IMR-90 (cell line): Measurements from ENCODE around the gene MPP2. TPM values are rescaled to one million over a fixed set of nuclear protein-coding genes. Genes with fewer than 3 reads are reported as not detected.

Experiments used
- ATAC-seq: fragments of 200-7000 bp; cut with Tn5 transposase; 2 replicates; pipeline ENCODE4 v1.9.1; 2020; ENCODE audit warnings: low read depth, mild to moderate bottlenecking, moderate library complexity
- BruUV-seq: library from RNA; stranded (reverse); fragments of 400-500 nt; replicated peaks from 2 replicates; lab custom pipeline; 2021; lab: Mats Ljungman, UMichigan
- CTCF ChIA-PET: fragments of 300-600 bp; formaldehyde crosslinking; extraction: SDS; loops from one replicate; lab custom pipeline; 2021; ENCODE audit warnings: antibody characterized with exemption; lab: Yijun Ruan, JAX
- POLR2A ChIA-PET: fragments of 300-600 bp; sonication (Branson Sonifier 250); formaldehyde crosslinking; loops from one replicate; lab custom pipeline; 2022; ENCODE audit warnings: antibody characterized with exemption; ENCODE audit not compliant: unreplicated experiment; lab: Charles Lee
- DNase-seq: peaks from one replicate; pipeline ENCODE4 v3.0.0; 2013
- H2AFZ ChIP-seq: replicated peaks from 2 replicates; pipeline ENCODE3; 2013; ENCODE audit warnings: low read length, mild to moderate bottlenecking; ENCODE audit not compliant: poor library complexity
- H2AK5ac ChIP-seq: 2 replicates; pipeline ENCODE4 v1.6.1; 2013; ENCODE audit warnings: low read depth, low read length, inconsistent platforms
- H2AK9ac ChIP-seq: replicated peaks from 2 replicates; pipeline ENCODE3; 2013; ENCODE audit warnings: mild to moderate bottlenecking, low read depth, low read length, moderate library complexity; ENCODE audit not compliant: poor library complexity
- H2BK120ac ChIP-seq: 2 replicates; pipeline ENCODE4 v1.6.1; 2013; ENCODE audit warnings: low read depth, low read length, inconsistent platforms
- H2BK15ac ChIP-seq: 3 replicates; pipeline ENCODE4 v1.6.1; 2013; ENCODE audit warnings: low read depth, low read length, inconsistent platforms
- H2BK20ac ChIP-seq: 2 replicates; pipeline ENCODE4 v1.6.1; 2013; ENCODE audit warnings: low read depth, mild to moderate bottlenecking, inconsistent platforms, low read length, moderate library complexity
- H2BK5ac ChIP-seq: 2 replicates; pipeline ENCODE4 v1.6.1; 2013; ENCODE audit warnings: mild to moderate bottlenecking, low read depth, low read length, inconsistent platforms; ENCODE audit not compliant: poor library complexity, severe bottlenecking
- H3K14ac ChIP-seq: replicated peaks from 2 replicates; pipeline ENCODE4 v1.6.1; 2013; ENCODE audit warnings: low read depth, low read length, inconsistent platforms
- H3K18ac ChIP-seq: 2 replicates; pipeline ENCODE4 v1.6.1; 2013; ENCODE audit warnings: low read depth, low read length, control low read depth
- H3K23ac ChIP-seq: 2 replicates; pipeline ENCODE4 v1.6.1; 2013; ENCODE audit warnings: low read depth, low read length, inconsistent platforms
- H3K27ac ChIP-seq: 2 replicates; pipeline ENCODE4 v1.5.1; 2013; ENCODE audit warnings: mild to moderate bottlenecking, control low read depth, low read length; ENCODE audit not compliant: insufficient read depth
- H3K27me3 ChIP-seq: 2 replicates; pipeline ENCODE4 v1.6.1; 2013; ENCODE audit warnings: low read length; ENCODE audit not compliant: control insufficient read depth, insufficient read depth
- H3K36me3 ChIP-seq: 2 replicates; pipeline ENCODE4 v1.6.1; 2013; ENCODE audit warnings: low read length, mixed read lengths; ENCODE audit not compliant: control insufficient read depth, insufficient read depth
- H3K4ac ChIP-seq: 2 replicates; pipeline ENCODE4 v1.6.1; 2013; ENCODE audit warnings: low read depth, low read length, inconsistent platforms
- H3K4me1 ChIP-seq: 2 replicates; pipeline ENCODE4 v1.6.1; 2013; ENCODE audit warnings: low read length, mixed read lengths; ENCODE audit not compliant: control insufficient read depth, insufficient read depth
- H3K4me2 ChIP-seq: 2 replicates; pipeline ENCODE4 v1.6.1; 2013; ENCODE audit warnings: low read depth, mild to moderate bottlenecking, control low read depth, low read length, moderate library complexity
- H3K4me3 ChIP-seq: 2 replicates; pipeline ENCODE4 v1.5.1; 2013; ENCODE audit warnings: low read depth, mild to moderate bottlenecking, control low read depth, low read length, moderate library complexity; ENCODE audit not compliant: insufficient read depth
- H3K56ac ChIP-seq: 2 replicates; pipeline ENCODE4 v1.6.1; 2013; ENCODE audit warnings: low read length, inconsistent platforms; ENCODE audit not compliant: insufficient read depth; ENCODE audit errors: extremely low read depth
- H3K79me1 ChIP-seq, 2 experiments: 2 replicates each; pipeline ENCODE4 v1.6.1; 2013; ENCODE audit warnings: low read length in 2 of 2, inconsistent platforms in 1 of 2, low read depth in 1 of 2
- H3K9ac ChIP-seq: 2 replicates; pipeline ENCODE4 v1.6.1; 2013; ENCODE audit warnings: low read depth, low read length, control low read depth
- H3K9me1 ChIP-seq: 2 replicates; pipeline ENCODE4 v1.6.1; 2013; ENCODE audit warnings: low read length, inconsistent platforms; ENCODE audit not compliant: insufficient read depth
- H3K9me3 ChIP-seq: 2 replicates; pipeline ENCODE4 v1.6.1; 2013; ENCODE audit warnings: low read length; ENCODE audit not compliant: control insufficient read depth, insufficient read depth
- H4K20me1 ChIP-seq: 2 replicates; pipeline ENCODE4 v1.6.1; 2013; ENCODE audit warnings: low read length, inconsistent platforms; ENCODE audit not compliant: insufficient read depth
- H4K5ac ChIP-seq: 2 replicates; pipeline ENCODE4 v1.6.1; 2013; ENCODE audit warnings: mild to moderate bottlenecking, low read depth, low read length, control low read depth
- H4K8ac ChIP-seq, 2 experiments: 2 replicates each; pipeline ENCODE4 v1.6.1; 2013; ENCODE audit warnings: low read depth in 2 of 2, low read length in 2 of 2, control low read depth in 1 of 2, inconsistent platforms in 1 of 2
- H4K91ac ChIP-seq: 2 replicates; pipeline ENCODE4 v1.6.1; 2013; ENCODE audit warnings: low read depth, low read length, inconsistent platforms; ENCODE audit not compliant: insufficient read depth
- BHLHE40 ChIP-seq: fragments of 150-350 bp; IDR thresholded peaks from 2 replicates; pipeline ENCODE4 v1.6.1; 2016; ENCODE audit warnings: mild to moderate bottlenecking, low read depth, low read length
- CEBPB ChIP-seq: IDR thresholded peaks from 2 replicates; pipeline ENCODE4 v1.6.1; 2012; ENCODE audit warnings: low read depth, low read length, improper control_type of control experiment
- CHD1 ChIP-seq: IDR thresholded peaks from 2 replicates; pipeline ENCODE4 v1.6.1; 2012; ENCODE audit warnings: low read depth, low read length, improper control_type of control experiment
- FOS ChIP-seq: fragments of 150-350 bp; IDR thresholded peaks from 2 replicates; pipeline ENCODE4 v1.6.1; 2016; ENCODE audit warnings: low read depth, low read length
- MAFK ChIP-seq: IDR thresholded peaks from 2 replicates; pipeline ENCODE4 v1.6.1; 2012; ENCODE audit warnings: low read depth, low read length, improper control_type of control experiment
- MAZ ChIP-seq: IDR thresholded peaks from 2 replicates; pipeline ENCODE4 v1.6.1; 2012; ENCODE audit warnings: low read depth, mild to moderate bottlenecking, low read length, improper control_type of control experiment, moderate library complexity, borderline replicate concordance
- MXI1 ChIP-seq: IDR thresholded peaks from 2 replicates; pipeline ENCODE4 v1.6.1; 2012; ENCODE audit warnings: low read depth, mild to moderate bottlenecking, low read length, moderate library complexity, borderline replicate concordance
- NFE2L2 ChIP-seq: fragments of 150-350 bp; IDR thresholded peaks from 2 replicates; pipeline ENCODE4 v1.6.1; 2016; ENCODE audit warnings: low read depth, mild to moderate bottlenecking, low read length
- POLR2A ChIP-seq: IDR thresholded peaks from 2 replicates; pipeline ENCODE4 v1.6.1; 2012; ENCODE audit warnings: mild to moderate bottlenecking, low read depth, low read length
- RAD21 ChIP-seq: IDR thresholded peaks from 2 replicates; pipeline ENCODE4 v1.6.1; 2012; ENCODE audit warnings: low read length, improper control_type of control experiment
- RCOR1 ChIP-seq: IDR thresholded peaks from 2 replicates; pipeline ENCODE4 v1.6.1; 2012; ENCODE audit warnings: mild to moderate bottlenecking, low read length, improper control_type of control experiment; ENCODE audit not compliant: insufficient replicate concordance
- RFX5 ChIP-seq: IDR thresholded peaks from 2 replicates; pipeline ENCODE4 v1.8.0; 2012; ENCODE audit warnings: low read depth, mild to moderate bottlenecking, low read length, moderate library complexity
- SMC3 ChIP-seq: fragments of 150-350 bp; IDR thresholded peaks from 2 replicates; pipeline ENCODE4 v1.6.1; 2016; ENCODE audit warnings: low read depth, mild to moderate bottlenecking, antibody characterized with exemption, low read length, moderate library complexity
- WGBS, 2 experiments: methylation state at CpG; one replicate each; pipeline versions ENCODE4 v1.1.5 to v1.1.7; 2013; ENCODE audit warnings: missing lambda C conversion rate in 2 of 2; ENCODE audit not compliant: insufficient read length in 1 of 2; ENCODE audit errors: extremely low coverage in 2 of 2; 5-methylcytosine and 5-hydroxymethylcytosine counted together
- dilution Hi-C: fragments of 300-500 bp; cut with HindIII; formaldehyde crosslinking; loops from one replicate; pipeline ENCODE4 v1.14.3; 2018; ENCODE audit warnings: low sequenced_read_pairs; ENCODE audit not compliant: unreplicated experiment
- in situ Hi-C: fragments of 300-500 bp; cut with MboI; formaldehyde crosslinking; loops from 3 replicates; pipeline ENCODE4 v1.14.3; 2019; ENCODE audit warnings: low sequenced_read_pairs, inconsistent platforms, mixed read lengths
- intact Hi-C: fragments of 100-400 bp; cut with micrococcal nuclease; formaldehyde crosslinking; loops from 2 replicates; pipeline ENCODE4 v1.10.0; 2022
- polyA plus RNA-seq, 3 experiments: library from polyadenylated mRNA; depleted of rRNA; stranded (reverse); fragments of >200 nt; gene quantifications; 2 replicates each; pipeline ENCODE4 v1.2.3, GENCODE V29; 2012; ENCODE audit warnings: low replicate concordance in 1 of 3
- total RNA-seq: library from RNA; depleted of rRNA; stranded (reverse); fragments of >200 nt; gene quantifications from 2 replicates; pipeline ENCODE4 v1.2.3, GENCODE V29; 2012
- TF ChIP-seq, protein P1 (sequence below): conservative IDR thresholded peaks from 2 replicates; pipeline ENCODE4 v1.5.1; 2012; ENCODE audit warnings: mild to moderate bottlenecking, low read depth, low read length, improper control_type of control experiment
- TF ChIP-seq, protein P2 (sequence below): fragments of 150-350 bp; IDR thresholded peaks from 2 replicates; pipeline ENCODE4 v1.6.1; 2017; ENCODE audit warnings: mild to moderate bottlenecking, antibody characterized with exemption, low read length, low read depth
- TF ChIP-seq, protein P3 (sequence below): fragments of 150-350 bp; IDR thresholded peaks from 2 replicates; pipeline ENCODE4 v1.6.1; 2016; ENCODE audit warnings: low read depth, mild to moderate bottlenecking, low read length, moderate library complexity, borderline replicate concordance

Gene MPP2
- total and polyA plus RNA-seq, 2 of the 4 experiments (the other 2 are of a cell fraction): 3.2 to 3.8 TPM

DNA sequence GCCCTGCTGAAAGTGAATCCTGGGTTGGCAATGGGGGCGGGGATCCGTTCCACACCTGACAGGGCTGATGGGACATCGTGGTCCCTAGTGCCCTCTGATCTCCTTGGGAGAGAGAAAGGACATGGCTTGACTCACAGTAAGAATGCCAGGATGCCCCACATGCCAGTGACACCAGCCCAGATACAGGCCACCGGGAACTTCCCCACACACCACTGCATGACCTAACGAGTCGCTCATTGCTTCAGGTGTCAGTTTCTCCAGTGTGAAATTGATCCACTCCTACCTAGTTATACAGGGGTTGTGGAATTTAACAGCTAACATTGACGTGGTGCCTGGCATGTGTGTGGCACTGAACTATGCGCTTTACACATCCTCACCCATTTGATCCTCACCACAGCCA lies 52.8 kb downstream of the MPP2 start:
- in situ Hi-C loops (no loop called here), intact Hi-C loops (no loop called here), dilution Hi-C loops (no loop called here)
- H3K18ac ChIP-seq: no peak overlapping the region
- DNase-seq (no peak), ATAC-seq (no peak)
- no peak overlapping the region for H2AK5ac ChIP-seq
- H3K23ac ChIP-seq: no peak overlapping the region
- no peak overlapping the region for H2BK120ac ChIP-seq
- no peaks in the 10 kb centered on the region for H3K36me3 ChIP-seq
- no peak overlapping the region for H3K56ac ChIP-seq
- H3K9ac ChIP-seq: no peak overlapping the region
- H3K4me1 ChIP-seq: no peaks in the 10 kb centered on the region
- no peak overlapping the region for H2BK15ac ChIP-seq
- no peak overlapping the region for H4K8ac ChIP-seq
- H3K9me1 ChIP-seq: no peaks in the 10 kb centered on the region
- no peak overlapping the region for H3K4ac ChIP-seq
- peaks cover 83% of the 10 kb centered on the region for H3K27me3 ChIP-seq
- 83% methylated on average over 2 of the region's 8 CpGs; no CpG with 5 or more reads in 1 of the 2 experiments for WGBS, 2 experiments
- H2BK5ac ChIP-seq: no peak overlapping the region
- TF ChIP-seq RFX5 (no peak), RCOR1 (no peak), BHLHE40 (no peak), MAZ (no peak), MAFK (no peak), FOS (no peak), POLR2A (no peak), SMC3 (no peak), CHD1 (no peak), NFE2L2 (no peak), CEBPB (no peak), RAD21 (no peak), MXI1 (no peak)
- TF ChIP-seq, protein P1, sequence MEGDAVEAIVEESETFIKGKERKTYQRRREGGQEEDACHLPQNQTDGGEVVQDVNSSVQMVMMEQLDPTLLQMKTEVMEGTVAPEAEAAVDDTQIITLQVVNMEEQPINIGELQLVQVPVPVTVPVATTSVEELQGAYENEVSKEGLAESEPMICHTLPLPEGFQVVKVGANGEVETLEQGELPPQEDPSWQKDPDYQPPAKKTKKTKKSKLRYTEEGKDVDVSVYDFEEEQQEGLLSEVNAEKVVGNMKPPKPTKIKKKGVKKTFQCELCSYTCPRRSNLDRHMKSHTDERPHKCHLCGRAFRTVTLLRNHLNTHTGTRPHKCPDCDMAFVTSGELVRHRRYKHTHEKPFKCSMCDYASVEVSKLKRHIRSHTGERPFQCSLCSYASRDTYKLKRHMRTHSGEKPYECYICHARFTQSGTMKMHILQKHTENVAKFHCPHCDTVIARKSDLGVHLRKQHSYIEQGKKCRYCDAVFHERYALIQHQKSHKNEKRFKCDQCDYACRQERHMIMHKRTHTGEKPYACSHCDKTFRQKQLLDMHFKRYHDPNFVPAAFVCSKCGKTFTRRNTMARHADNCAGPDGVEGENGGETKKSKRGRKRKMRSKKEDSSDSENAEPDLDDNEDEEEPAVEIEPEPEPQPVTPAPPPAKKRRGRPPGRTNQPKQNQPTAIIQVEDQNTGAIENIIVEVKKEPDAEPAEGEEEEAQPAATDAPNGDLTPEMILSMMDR: no peak
- TF ChIP-seq, protein P2, sequence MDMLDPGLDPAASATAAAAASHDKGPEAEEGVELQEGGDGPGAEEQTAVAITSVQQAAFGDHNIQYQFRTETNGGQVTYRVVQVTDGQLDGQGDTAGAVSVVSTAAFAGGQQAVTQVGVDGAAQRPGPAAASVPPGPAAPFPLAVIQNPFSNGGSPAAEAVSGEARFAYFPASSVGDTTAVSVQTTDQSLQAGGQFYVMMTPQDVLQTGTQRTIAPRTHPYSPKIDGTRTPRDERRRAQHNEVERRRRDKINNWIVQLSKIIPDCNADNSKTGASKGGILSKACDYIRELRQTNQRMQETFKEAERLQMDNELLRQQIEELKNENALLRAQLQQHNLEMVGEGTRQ: no peak
- TF ChIP-seq, protein P3, sequence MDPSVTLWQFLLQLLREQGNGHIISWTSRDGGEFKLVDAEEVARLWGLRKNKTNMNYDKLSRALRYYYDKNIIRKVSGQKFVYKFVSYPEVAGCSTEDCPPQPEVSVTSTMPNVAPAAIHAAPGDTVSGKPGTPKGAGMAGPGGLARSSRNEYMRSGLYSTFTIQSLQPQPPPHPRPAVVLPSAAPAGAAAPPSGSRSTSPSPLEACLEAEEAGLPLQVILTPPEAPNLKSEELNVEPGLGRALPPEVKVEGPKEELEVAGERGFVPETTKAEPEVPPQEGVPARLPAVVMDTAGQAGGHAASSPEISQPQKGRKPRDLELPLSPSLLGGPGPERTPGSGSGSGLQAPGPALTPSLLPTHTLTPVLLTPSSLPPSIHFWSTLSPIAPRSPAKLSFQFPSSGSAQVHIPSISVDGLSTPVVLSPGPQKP: no peak
- no peaks in the 10 kb centered on the region for H3K79me1 ChIP-seq
- no peak overlapping the region for H3K4me3 ChIP-seq
- H3K14ac ChIP-seq: no peak overlapping the region
- H3K9me3 ChIP-seq: no peaks in the 10 kb centered on the region
- H4K5ac ChIP-seq: no peak overlapping the region
- ChIA-PET CTCF (interaction anchor here (4.2 kb wide), 1 partner anchor 8 kb away, joined by 21 read pairs; no protein-coding TSS in a partner anchor), POLR2A (no interaction called here)
- no peak overlapping the region for H2AK9ac ChIP-seq
- no peak overlapping the region for H2AFZ ChIP-seq
- no peaks in the 10 kb centered on the region for H4K20me1 ChIP-seq
- no peak overlapping the region for H3K4me2 ChIP-seq
- H4K91ac ChIP-seq: no peak overlapping the region
- no peak overlapping the region for H2BK20ac ChIP-seq
- no peak overlapping the region for H3K27ac ChIP-seq
- BruUV-seq: no TSS peak
